SIG-M5 (cell line): ENCODE measurements around the gene YIPF2.
"Not testable (repeated sequence)": the region's sequence is repeated elsewhere in the genome, so short reads cannot be mapped to it uniquely, and the experiment has no call there.

Experiments
- DNase-seq: peaks from one replicate; lab custom pipeline; 2025; lab: John Stamatoyannopoulos, UW

YIPF2 gene

GRCh38 chr19:10941649-10942048 is 13.2 kb upstream of the YIPF2 start:
- not testable (repeated sequence) for DNase-seq

- peak; percentile 7 for DNase-seq
Observed at GRCh38 chr19:10936661-10937084, 8.2 kb upstream of the YIPF2 start.

GRCh38 chr19:10935371-10936059 is 7.1 kb upstream of the YIPF2 start:
- no peak for DNase-seq

GRCh38 chr19:10929402-10929794 is 959 bp upstream of the YIPF2 start:
- no peak for DNase-seq

GRCh38 chr19:10927730-10928562 is 493 bp downstream of the YIPF2 start:
- DNase-seq = no peak

- DNase-seq = no peak
Observed at GRCh38 chr19:10924597-10924996, 3.8 kb downstream of the YIPF2 start.

- DNase-seq = no peak
Observed at GRCh38 chr19:10923260-10924112, 5.0 kb downstream of the YIPF2 start.

GRCh38 chr19:10922638-10923014 is 5.8 kb downstream of the YIPF2 start:
- DNase-seq = no peak

- DNase-seq = no peak
Observed at GRCh38 chr19:10921910-10922637, 6.4 kb downstream of the YIPF2 start.

GRCh38 chr19:10921199-10921909 is 7.1 kb downstream of the YIPF2 start:
- DNase-seq = no peak

GRCh38 chr19:10920781-10921180 is 7.7 kb downstream of the YIPF2 start:
- DNase-seq = no peak

GRCh38 chr19:10920288-10920655 is 8.2 kb downstream of the YIPF2 start:
- no peak for DNase-seq

GRCh38 chr19:10919352-10920287 is 8.8 kb downstream of the YIPF2 start:
- no peak for DNase-seq

- no peak for DNase-seq
Observed at GRCh38 chr19:10918359-10918758, 10.1 kb downstream of the YIPF2 start.

- DNase-seq = no peak
Observed at GRCh38 chr19:10916602-10917001, 11.8 kb downstream of the YIPF2 start.

- no peak for DNase-seq
Observed at GRCh38 chr19:10915130-10916091, 13.0 kb downstream of the YIPF2 start.

GRCh38 chr19:10913716-10914340 is 14.6 kb downstream of the YIPF2 start:
- DNase-seq = no peak

- DNase-seq = no peak
Observed at GRCh38 chr19:10912619-10913018, 15.8 kb downstream of the YIPF2 start.
